OCI-LY7 (cell line): ENCODE measurements around the gene JAKMIP3. TPM values are rescaled to one million over a fixed set of nuclear protein-coding genes. Genes with fewer than 3 reads are reported as not detected.
A peak's percentile ranks its signal among the peaks of the same experiment; 100 is the strongest.

Experiments used
- BruUV-seq: library from RNA; stranded (reverse); fragments of 400-500 nt; replicated peaks from 2 replicates; lab custom pipeline; 2021; lab: Mats Ljungman, UMichigan
- CTCF ChIA-PET: fragments of 300-600 bp; sonication (Branson Sonifier 250); formaldehyde crosslinking; loops from one replicate; lab custom pipeline; 2022; ENCODE audit warnings: antibody characterized with exemption; ENCODE audit not compliant: unreplicated experiment; lab: Charles Lee
- POLR2A ChIA-PET: fragments of 300-600 bp; sonication (Branson Sonifier 250); formaldehyde crosslinking; loops from one replicate; lab custom pipeline; 2022; ENCODE audit warnings: antibody characterized with exemption; lab: Charles Lee
- DNase-seq: peaks from one replicate; pipeline ENCODE4 v3.0.0-alpha.2; 2015; ENCODE audit warnings: low spot score
- H2AFZ ChIP-seq: fragments of 200-600 bp; sonication (generic), shearing (Covaris generic); 2 replicates; pipeline ENCODE4 v1.6.1; 2014; ENCODE audit warnings: mild to moderate bottlenecking, antibody characterized with exemption, low read length, moderate library complexity
- H3K27ac ChIP-seq: fragments of 200-600 bp; sonication (generic); 2 replicates; pipeline ENCODE4 v1.5.1; 2014; ENCODE audit warnings: mixed run types, low read depth, mild to moderate bottlenecking, moderate library complexity, low read length, inconsistent platforms; ENCODE audit not compliant: poor library complexity, severe bottlenecking
- H3K36me3 ChIP-seq: fragments of 200-600 bp; sonication (generic); 2 replicates; pipeline ENCODE4 v1.6.1; 2014; ENCODE audit warnings: mild to moderate bottlenecking, antibody characterized with exemption, low read length, moderate library complexity, mixed read lengths; ENCODE audit not compliant: insufficient read depth
- H3K4me1 ChIP-seq: fragments of 200-600 bp; sonication (generic); 2 replicates; pipeline ENCODE4 v1.5.1; 2014; ENCODE audit warnings: mild to moderate bottlenecking, low read length; ENCODE audit not compliant: insufficient read depth, poor library complexity, severe bottlenecking
- H3K4me2 ChIP-seq: fragments of 200-600 bp; sonication (generic); 2 replicates; pipeline ENCODE4 v1.6.1; 2014; ENCODE audit warnings: mild to moderate bottlenecking, low read length
- H3K4me3 ChIP-seq: fragments of 200-600 bp; sonication (generic); 2 replicates; pipeline ENCODE4 v1.5.1; 2014; ENCODE audit warnings: mild to moderate bottlenecking, low read depth, low read length; ENCODE audit not compliant: poor library complexity, severe bottlenecking
- H3K79me2 ChIP-seq: fragments of 200-600 bp; sonication (generic); 2 replicates; pipeline ENCODE4 v1.6.1; 2016; ENCODE audit warnings: low read depth, mild to moderate bottlenecking, low read length, moderate library complexity, mixed read lengths; ENCODE audit not compliant: insufficient read depth
- H3K9me2 ChIP-seq: fragments of 200-600 bp; sonication (generic); 2 replicates; pipeline ENCODE4 v1.6.1; 2016; ENCODE audit warnings: mild to moderate bottlenecking, low read length, mixed read lengths; ENCODE audit not compliant: insufficient read depth
- H3K9me3 ChIP-seq: fragments of 200-600 bp; sonication (generic); 2 replicates; pipeline ENCODE4 v1.6.1; 2014; ENCODE audit warnings: mild to moderate bottlenecking, mixed run types, low read length, mixed read lengths
- H4K20me1 ChIP-seq: fragments of 200-600 bp; sonication (generic); 2 replicates; pipeline ENCODE4 v1.6.1; 2014; ENCODE audit warnings: mild to moderate bottlenecking, antibody characterized with exemption, low read length, moderate library complexity, mixed read lengths; ENCODE audit not compliant: insufficient read depth
- EZH2phosphoT487 ChIP-seq: fragments of 200-600 bp; sonication (generic); IDR thresholded peaks from 2 replicates; pipeline ENCODE4 v1.6.1; 2018; ENCODE audit warnings: low read depth, borderline replicate concordance, mild to moderate bottlenecking, mixed run types, antibody characterized with exemption, low read length, moderate library complexity, mixed read lengths
- intact Hi-C: fragments of 100-400 bp; cut with micrococcal nuclease; formaldehyde crosslinking; loops from one replicate; pipeline ENCODE4 v1.10.0; 2022; ENCODE audit not compliant: unreplicated experiment
- total RNA-seq, 2 experiments: library from RNA; depleted of rRNA in 1 of 2; stranded (reverse); fragments of >200 nt in 1 of 2; shearing (Covaris generic) in 1 of 2; gene quantifications; 2 replicates each; pipeline ENCODE4 v1.2.3, GENCODE V29; 2014 to 2022
- TF ChIP-seq, protein P1 (sequence below): fragments of 200-600 bp; sonication (generic); conservative IDR thresholded peaks from 2 replicates; pipeline ENCODE4 v1.5.1; 2014; ENCODE audit warnings: mild to moderate bottlenecking, antibody characterized with exemption, low read length, moderate library complexity, mixed read lengths

The JAKMIP3 gene
- total RNA-seq, 2 experiments from 2014 or later, result 0.54 to 0.89 TPM

DNA sequence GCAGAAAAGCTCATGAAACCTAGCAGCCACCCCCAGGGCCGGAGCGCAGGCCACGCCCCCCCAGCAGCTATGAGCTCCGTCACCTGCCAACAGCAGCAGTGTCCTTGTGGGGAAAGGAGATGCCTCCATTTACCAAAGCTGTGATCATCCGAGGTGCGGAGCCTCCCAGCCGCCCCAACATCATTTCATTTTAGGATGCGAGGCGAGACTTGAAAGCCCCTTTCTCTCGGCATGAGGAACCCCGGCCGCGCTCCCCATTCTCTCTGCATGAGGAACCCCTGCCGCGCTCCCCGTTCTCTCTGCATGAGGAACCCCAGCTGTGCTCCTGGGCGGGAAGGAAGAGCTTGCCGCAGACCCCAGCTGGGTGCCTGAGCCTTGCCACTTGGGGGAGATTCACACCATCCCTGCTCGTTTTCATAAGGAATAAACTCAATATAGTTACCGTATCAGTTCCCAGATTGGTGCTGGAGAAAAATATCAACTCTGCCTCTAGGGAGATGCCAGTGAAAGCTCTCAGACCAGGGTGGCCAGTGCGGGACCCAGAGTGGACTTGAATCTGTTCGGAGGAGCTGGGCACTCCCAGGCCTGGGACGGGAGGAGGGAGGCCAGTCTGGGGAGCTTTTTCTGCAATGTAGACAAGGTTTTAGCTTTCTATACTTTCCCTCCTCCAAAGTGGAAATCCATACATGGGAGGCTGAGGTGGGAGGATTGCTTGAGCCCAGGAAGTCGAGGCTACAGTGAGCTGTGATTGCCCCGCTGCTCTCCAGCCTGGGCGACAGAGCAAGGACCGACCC lies 35.0 kb downstream of the JAKMIP3 start:
- Histone ChIP-seq H2AFZ (no peak overlapping the region), H3K4me2 (no peak overlapping the region), H3K9me2 (no peaks in the 10 kb centered on the region), H3K27ac (no peak overlapping the region), H3K9me3 (no peaks in the 10 kb centered on the region), H4K20me1 (no peaks in the 10 kb centered on the region), H3K4me1 (no peaks in the 10 kb centered on the region), H3K79me2 (no peaks in the 10 kb centered on the region), H3K4me3 (no peak overlapping the region), H3K36me3 (no peaks in the 10 kb centered on the region)
- no peak for TF ChIP-seq EZH2phosphoT487
- TF ChIP-seq, protein P1, sequence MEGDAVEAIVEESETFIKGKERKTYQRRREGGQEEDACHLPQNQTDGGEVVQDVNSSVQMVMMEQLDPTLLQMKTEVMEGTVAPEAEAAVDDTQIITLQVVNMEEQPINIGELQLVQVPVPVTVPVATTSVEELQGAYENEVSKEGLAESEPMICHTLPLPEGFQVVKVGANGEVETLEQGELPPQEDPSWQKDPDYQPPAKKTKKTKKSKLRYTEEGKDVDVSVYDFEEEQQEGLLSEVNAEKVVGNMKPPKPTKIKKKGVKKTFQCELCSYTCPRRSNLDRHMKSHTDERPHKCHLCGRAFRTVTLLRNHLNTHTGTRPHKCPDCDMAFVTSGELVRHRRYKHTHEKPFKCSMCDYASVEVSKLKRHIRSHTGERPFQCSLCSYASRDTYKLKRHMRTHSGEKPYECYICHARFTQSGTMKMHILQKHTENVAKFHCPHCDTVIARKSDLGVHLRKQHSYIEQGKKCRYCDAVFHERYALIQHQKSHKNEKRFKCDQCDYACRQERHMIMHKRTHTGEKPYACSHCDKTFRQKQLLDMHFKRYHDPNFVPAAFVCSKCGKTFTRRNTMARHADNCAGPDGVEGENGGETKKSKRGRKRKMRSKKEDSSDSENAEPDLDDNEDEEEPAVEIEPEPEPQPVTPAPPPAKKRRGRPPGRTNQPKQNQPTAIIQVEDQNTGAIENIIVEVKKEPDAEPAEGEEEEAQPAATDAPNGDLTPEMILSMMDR, result no peak
- DNase-seq, result no peak
- CTCF ChIA-PET, result no interaction called here
- intact Hi-C loops, result no loop called here
- no TSS peak for BruUV-seq
- POLR2A ChIA-PET, result interaction anchor here (0.6 to 1.0 kb wide), 2 partner anchors 26 to 207 kb away, joined by 3 to 5 read pairs; partner anchors contain the start of gene STK32C

DNA sequence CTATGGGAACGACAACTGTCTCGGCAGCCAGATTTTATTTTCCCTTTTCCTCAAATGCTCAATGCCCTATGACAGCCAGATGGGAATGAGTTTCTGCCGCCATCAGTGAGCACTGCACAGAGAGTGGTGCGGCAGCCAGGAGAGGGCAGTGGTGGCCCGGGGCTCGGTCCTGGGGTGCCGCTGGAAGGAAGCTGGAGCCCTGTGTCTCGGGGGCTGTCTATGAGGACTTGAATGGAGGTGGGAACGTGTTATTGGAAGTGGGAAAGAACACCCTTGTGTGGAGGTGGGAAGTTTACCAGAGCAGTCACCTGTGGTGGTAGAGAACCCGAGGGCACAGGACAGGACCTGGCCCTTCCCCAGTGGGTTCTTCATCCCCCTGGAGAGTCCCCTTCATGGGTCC lies 35.8 kb downstream of the JAKMIP3 start:
- no peak for TF ChIP-seq EZH2phosphoT487
- TF ChIP-seq, protein P1, result peak; percentile 59
- Histone ChIP-seq H3K4me3 (no peak overlapping the region), H4K20me1 (no peaks in the 10 kb centered on the region), H2AFZ (no peak overlapping the region), H3K36me3 (no peaks in the 10 kb centered on the region), H3K9me2 (no peaks in the 10 kb centered on the region), H3K9me3 (no peaks in the 10 kb centered on the region), H3K4me1 (no peaks in the 10 kb centered on the region), H3K27ac (no peak overlapping the region), H3K4me2 (no peak overlapping the region), H3K79me2 (no peaks in the 10 kb centered on the region)
- no TSS peak for BruUV-seq
- ChIA-PET POLR2A (interaction anchor here (1.0 kb wide), 1 partner anchor 27 kb away, joined by 3 read pairs; no protein-coding TSS in a partner anchor), CTCF (no interaction called here)
- peak; percentile 4 for DNase-seq
- intact Hi-C loops, result no loop called here
